BJ (cell line): ENCODE data around the gene FGF2. TPM values are rescaled to one million over a fixed set of nuclear protein-coding genes. Genes with fewer than 3 reads are reported as not detected.

Experiments
- CTCF ChIA-PET: fragments of 350-600 bp; formaldehyde crosslinking; extraction: SDS; loops from one replicate; lab custom pipeline; 2021; ENCODE audit warnings: antibody characterized with exemption, inconsistent platforms; lab: Yijun Ruan, JAX
- POLR2A ChIA-PET: fragments of 300-600 bp; sonication (Branson Sonifier 250); formaldehyde crosslinking; extraction: SDS; loops from one replicate; lab custom pipeline; 2021; ENCODE audit warnings: antibody characterized with exemption; lab: Charles Lee
- DNase-seq: peaks from one replicate; pipeline ENCODE4 v3.0.0-alpha.2; 2011; ENCODE audit warnings: low read depth
- H3K27me3 ChIP-seq: 2 replicates; pipeline ENCODE4 v1.6.0; 2011; ENCODE audit warnings: low read length; ENCODE audit not compliant: control insufficient read depth, insufficient read depth
- H3K36me3 ChIP-seq: 2 replicates; pipeline ENCODE4 v1.5.1; 2011; ENCODE audit warnings: low read length; ENCODE audit not compliant: control insufficient read depth, insufficient read depth
- H3K4me3 ChIP-seq: 2 replicates; pipeline ENCODE4 v1.5.1; 2011; ENCODE audit warnings: low read depth, mild to moderate bottlenecking, control low read depth, low read length
- polyA plus RNA-seq: library from polyadenylated mRNA; depleted of rRNA; stranded (reverse); fragments of >200 nt; gene quantifications from 2 replicates; pipeline ENCODE4 v1.2.3, GENCODE V29; 2011
- TF ChIP-seq, protein P1 (sequence below): IDR thresholded peaks from 2 replicates; pipeline ENCODE4 v1.5.1; 2011; ENCODE audit warnings: low read depth, mild to moderate bottlenecking, control low read depth, inconsistent platforms, low read length, moderate library complexity; ENCODE audit not compliant: insufficient read depth

Gene FGF2
- polyA plus RNA-seq, 1 experiment: 72.7 TPM

DNA sequence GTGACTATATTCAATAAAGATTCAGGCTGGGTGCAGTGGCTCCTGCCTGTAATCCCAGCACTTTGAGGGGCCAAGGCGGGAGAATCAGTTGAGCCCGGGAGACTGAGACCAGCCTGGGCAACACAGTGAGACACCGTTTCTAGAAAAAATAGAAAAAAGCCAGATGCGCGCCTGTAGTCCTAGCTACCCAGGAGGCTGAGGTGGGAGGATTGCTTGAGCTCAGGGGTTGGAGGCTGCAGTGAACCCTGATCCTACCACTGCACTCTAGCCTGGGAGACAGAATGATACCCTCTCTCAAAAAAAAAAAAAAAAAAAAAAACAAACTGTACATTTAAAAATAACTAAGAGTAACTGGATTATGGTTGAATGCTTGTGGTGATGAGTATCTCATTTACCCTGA, 94.7 kb downstream of the FGF2 start:
- ChIA-PET CTCF (interaction anchor here (0.7 to 2.7 kb wide), 7 partner anchors 10 to 1341 kb away, joined by 3 to 13 read pairs (median 3); no protein-coding TSS in a partner anchor), POLR2A (no interaction called here)
- H3K4me3 ChIP-seq: peak overlapping the region; percentile 76
- H3K36me3 ChIP-seq: no peaks in the 10 kb centered on the region
- TF ChIP-seq, protein P1, sequence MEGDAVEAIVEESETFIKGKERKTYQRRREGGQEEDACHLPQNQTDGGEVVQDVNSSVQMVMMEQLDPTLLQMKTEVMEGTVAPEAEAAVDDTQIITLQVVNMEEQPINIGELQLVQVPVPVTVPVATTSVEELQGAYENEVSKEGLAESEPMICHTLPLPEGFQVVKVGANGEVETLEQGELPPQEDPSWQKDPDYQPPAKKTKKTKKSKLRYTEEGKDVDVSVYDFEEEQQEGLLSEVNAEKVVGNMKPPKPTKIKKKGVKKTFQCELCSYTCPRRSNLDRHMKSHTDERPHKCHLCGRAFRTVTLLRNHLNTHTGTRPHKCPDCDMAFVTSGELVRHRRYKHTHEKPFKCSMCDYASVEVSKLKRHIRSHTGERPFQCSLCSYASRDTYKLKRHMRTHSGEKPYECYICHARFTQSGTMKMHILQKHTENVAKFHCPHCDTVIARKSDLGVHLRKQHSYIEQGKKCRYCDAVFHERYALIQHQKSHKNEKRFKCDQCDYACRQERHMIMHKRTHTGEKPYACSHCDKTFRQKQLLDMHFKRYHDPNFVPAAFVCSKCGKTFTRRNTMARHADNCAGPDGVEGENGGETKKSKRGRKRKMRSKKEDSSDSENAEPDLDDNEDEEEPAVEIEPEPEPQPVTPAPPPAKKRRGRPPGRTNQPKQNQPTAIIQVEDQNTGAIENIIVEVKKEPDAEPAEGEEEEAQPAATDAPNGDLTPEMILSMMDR: no peak
- no peak for DNase-seq
- H3K27me3 ChIP-seq: no peaks in the 10 kb centered on the region

DNA sequence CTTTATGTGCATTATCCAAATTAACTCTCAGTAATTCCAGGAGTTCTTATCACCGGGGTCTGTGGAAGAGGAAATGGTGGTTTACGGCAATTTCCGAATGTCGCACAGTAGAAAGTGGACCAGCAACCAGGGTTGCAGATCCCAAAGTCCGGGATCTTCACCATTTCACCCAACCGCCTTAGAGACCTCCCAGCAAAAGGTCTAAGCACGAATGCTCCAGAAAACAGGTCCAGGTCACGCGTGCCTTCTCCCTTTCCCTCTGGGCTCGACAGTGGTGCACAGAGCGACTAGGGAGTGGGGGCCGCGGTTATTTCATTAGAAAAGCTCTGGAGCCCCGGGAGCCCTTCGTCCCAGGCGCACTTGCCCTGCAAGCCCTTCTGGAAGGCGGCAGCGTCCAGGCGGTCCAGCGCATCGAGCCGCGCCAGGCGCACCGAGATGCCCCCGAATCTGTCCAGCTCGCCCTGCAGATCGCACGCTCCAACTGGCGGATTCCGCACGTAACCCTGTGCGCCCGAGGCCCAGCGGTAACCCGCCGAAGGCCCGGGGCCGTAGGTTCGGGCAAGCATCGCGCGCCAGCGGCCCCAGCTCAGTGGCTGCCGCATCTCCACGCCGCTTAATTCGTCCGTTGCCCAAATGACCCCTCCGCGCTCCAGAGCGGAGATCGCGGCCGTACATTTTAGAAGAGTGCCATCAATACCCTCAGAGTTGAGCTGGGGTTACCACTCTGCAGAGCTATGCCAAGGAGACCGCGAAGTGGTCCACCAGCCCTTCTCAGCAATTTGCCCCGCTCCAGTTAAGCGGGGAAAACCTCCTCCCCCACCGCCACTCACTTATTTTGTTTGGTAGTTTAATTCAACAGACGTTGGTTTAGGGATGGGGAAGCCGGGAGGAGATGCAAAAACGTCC, 95.6 kb downstream of the FGF2 start, which contains the start of gene NUDT6:
NUDT6 (minus strand) TSS at position 627 of the 906 bp plus-strand sequence; CDS start at position 602, 25 bp downstream.
- Histone ChIP-seq H3K27me3 (no peaks in the 10 kb centered on the region), H3K4me3 (peak within 1 kb of the TSS; percentile 76), H3K36me3 (no peaks in the 10 kb centered on the region)
- ChIA-PET CTCF (interaction anchor here (0.7 to 2.4 kb wide), 7 partner anchors 9 to 185 kb away, joined by 3 to 13 read pairs (median 3); no protein-coding TSS in a partner anchor), POLR2A (no interaction called here)
- no peak for DNase-seq
- TF ChIP-seq, protein P1: no peak

DNA sequence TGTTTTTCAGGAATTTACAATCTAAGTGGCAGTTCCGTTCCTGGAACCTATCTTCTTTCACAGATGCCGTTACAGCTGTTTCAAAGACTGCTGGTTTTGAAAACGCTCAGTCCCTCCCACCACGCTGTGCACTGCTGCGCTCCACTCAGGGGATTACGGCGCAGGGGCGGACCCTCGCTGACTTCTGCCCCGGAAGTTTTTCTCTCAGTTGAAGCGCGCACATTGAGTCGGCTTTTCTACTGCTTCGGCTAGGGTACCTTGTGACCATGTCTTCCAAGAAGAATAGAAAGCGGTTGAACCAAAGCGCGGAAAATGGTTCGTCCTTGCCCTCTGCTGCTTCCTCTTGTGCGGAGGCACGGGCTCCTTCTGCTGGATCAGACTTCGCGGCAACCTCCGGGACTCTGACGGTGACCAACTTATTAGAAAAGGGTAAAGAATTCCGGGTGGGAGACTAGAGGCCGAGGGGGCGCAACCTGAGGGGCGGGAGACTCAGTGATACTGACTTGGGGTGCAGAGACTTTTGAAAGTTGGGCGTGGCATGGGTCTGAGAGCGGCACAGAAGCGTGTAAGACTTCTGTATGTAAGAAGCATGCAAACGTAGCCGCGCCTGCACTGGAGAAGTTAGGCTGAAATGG, 96.4 kb downstream of the FGF2 start:
- Histone ChIP-seq H3K36me3 (no peaks in the 10 kb centered on the region), H3K4me3 (peak overlapping the region; percentile 76), H3K27me3 (no peaks in the 10 kb centered on the region)
- ChIA-PET CTCF (interaction anchor here (0.7 to 2.4 kb wide), 7 partner anchors 8 to 206 kb away, joined by 3 to 13 read pairs (median 4); no protein-coding TSS in a partner anchor), POLR2A (no interaction called here)
- no peak for DNase-seq
- TF ChIP-seq, protein P1: 0 out of 2 replicates have a peak, but pooled peaks have one; percentile 2

DNA sequence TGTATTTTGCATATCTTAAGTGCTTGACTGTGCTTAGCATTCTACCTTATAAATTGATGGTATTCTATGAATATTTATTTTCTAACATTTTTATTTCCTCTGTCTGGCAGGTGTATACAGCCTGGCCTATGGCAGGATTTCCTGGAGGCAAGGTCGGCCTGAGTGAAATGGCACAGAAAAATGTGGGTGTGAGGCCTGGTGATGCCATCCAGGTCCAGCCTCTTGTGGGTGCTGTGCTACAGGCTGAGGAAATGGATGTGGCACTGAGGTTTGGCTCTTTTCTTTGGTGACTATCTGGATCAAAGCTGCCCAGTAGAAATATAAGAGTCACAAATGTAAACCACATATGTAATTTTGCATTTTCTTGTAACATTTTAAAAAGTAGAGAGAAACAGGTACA, 102.3 kb downstream of the FGF2 start:
- ChIA-PET POLR2A (interaction anchor here (0.7 kb wide), 1 partner anchor 9 kb away, joined by 8 read pairs; no protein-coding TSS in a partner anchor), CTCF (interaction anchor here (1.2 to 3.6 kb wide), 2 partner anchors 326 to 1029 kb away, joined by 4 to 27 read pairs; no protein-coding TSS in a partner anchor)
- no peak for DNase-seq
- Histone ChIP-seq H3K4me3 (no peak overlapping the region), H3K27me3 (no peaks in the 10 kb centered on the region), H3K36me3 (peaks cover 1% of the 10 kb centered on the region; the same call in 1 of the 2 replicates)
- TF ChIP-seq, protein P1: no peak

DNA sequence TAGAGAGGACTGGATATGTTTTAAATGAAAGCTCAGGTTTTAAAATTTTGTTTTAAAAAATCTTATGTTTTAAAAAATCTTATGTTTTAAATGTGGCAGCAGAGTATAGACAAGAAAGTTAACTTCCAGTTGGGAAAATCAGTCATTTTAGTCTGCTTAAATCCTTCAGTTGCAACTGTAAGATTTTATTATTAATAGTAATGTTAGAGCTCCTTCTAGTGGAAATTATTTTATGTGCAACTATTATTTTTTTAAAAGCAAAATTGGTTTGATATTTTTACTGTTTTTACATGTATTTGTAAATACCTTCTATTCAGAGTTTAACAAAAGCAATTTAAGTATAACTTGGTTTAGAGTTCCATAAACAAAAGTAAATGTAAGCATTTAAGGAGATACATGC, 104.2 kb downstream of the FGF2 start:
- TF ChIP-seq, protein P1: no peak
- Histone ChIP-seq H3K4me3 (no peak overlapping the region), H3K27me3 (no peaks in the 10 kb centered on the region), H3K36me3 (peaks cover 1% of the 10 kb centered on the region; the same call in 1 of the 2 replicates)
- CTCF ChIA-PET: interaction anchor here (1.0 to 3.6 kb wide), 13 partner anchors 9 to 1030 kb away, joined by 3 to 27 read pairs (median 4); partner anchors contain the start of genes BBS12 and NUDT6
- POLR2A ChIA-PET: interaction anchor here (0.7 kb wide), 1 partner anchor 125 kb away, joined by 4 read pairs; no protein-coding TSS in a partner anchor
- no peak for DNase-seq
